HG02759 (cell line): ENCODE results near the gene SLC9A8.
"Not testable (repeated sequence)": the region's sequence is repeated elsewhere in the genome, so short reads cannot be mapped to it uniquely, and the experiment has no call there.

Experiments
- ATAC-seq: cut with Tn5 transposase; IDR thresholded peaks from one replicate; pipeline ENCODE4 v1.9.1; 2021; ENCODE audit warnings: mild to moderate bottlenecking, moderate library complexity; ENCODE audit not compliant: unreplicated experiment

Gene SLC9A8

GRCh38 chr20:49891476-49892110 lies 79.0 kb downstream of the SLC9A8 start:
- ATAC-seq, result no peak

- ATAC-seq, result no peak
These were observed 79.6 kb downstream of the SLC9A8 start for GRCh38 chr20:49892260-49892659.

GRCh38 chr20:49892817-49893216 lies 80.2 kb downstream of the SLC9A8 start:
- no peak for ATAC-seq

GRCh38 chr20:49893242-49894072 lies 80.8 kb downstream of the SLC9A8 start:
- no peak for ATAC-seq

DNA sequence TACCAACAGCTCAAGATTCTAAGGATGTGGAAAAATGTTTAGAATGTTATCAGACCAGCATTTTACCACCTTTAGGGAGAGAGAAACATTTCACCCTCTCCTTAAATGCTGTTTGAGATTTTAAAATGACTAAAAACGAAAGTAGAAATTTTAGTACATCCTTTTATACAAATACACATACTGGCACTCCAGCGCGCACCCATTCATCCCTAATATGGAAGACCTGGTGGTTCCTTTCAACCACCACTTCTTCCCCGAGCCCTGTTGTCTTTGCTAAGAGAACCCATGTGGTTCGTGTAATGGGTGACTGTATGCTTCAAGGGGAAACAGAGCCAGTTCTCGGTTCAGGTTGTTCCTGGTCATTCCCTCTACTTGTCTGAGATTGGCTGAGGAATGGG lies 81.4 kb downstream of the SLC9A8 start:
- no peak for ATAC-seq

DNA sequence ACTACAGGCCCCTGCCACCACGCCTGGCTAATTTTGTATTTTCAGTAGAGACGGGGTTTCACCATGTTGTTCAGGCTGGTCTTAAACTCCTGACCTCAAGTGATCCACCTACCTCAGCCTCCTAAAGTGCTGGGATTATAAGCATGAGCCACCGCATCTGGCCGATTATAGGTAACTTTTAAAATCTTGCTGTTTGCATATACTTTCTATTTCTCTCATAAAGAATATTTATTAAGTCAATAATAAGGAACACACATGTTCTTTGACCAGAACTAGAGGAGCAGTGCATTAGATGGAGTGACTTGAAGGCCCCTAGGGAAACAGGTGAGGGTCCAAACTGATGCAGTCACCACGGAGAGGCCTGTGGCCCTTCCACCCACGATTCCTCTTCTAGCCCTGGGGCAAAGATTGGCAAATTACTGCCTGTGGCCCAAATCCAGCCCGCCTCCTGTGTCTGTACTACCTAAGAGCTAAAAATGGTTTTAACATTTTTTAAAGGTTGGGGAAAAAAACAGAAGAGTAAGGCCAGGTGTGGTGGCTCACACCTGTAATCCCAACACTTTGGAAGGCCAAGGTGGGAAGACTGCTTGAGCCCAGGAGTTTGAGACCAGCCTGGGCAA lies 83.0 kb downstream of the SLC9A8 start:
- not testable (repeated sequence) for ATAC-seq

GRCh38 chr20:49896204-49896603 lies 83.6 kb downstream of the SLC9A8 start:
- no peak for ATAC-seq

GRCh38 chr20:49899541-49900383 lies 87.1 kb downstream of the SLC9A8 start:
- ATAC-seq, result no peak

- no peak for ATAC-seq
These were observed 89.0 kb downstream of the SLC9A8 start for GRCh38 chr20:49901588-49901987.

DNA sequence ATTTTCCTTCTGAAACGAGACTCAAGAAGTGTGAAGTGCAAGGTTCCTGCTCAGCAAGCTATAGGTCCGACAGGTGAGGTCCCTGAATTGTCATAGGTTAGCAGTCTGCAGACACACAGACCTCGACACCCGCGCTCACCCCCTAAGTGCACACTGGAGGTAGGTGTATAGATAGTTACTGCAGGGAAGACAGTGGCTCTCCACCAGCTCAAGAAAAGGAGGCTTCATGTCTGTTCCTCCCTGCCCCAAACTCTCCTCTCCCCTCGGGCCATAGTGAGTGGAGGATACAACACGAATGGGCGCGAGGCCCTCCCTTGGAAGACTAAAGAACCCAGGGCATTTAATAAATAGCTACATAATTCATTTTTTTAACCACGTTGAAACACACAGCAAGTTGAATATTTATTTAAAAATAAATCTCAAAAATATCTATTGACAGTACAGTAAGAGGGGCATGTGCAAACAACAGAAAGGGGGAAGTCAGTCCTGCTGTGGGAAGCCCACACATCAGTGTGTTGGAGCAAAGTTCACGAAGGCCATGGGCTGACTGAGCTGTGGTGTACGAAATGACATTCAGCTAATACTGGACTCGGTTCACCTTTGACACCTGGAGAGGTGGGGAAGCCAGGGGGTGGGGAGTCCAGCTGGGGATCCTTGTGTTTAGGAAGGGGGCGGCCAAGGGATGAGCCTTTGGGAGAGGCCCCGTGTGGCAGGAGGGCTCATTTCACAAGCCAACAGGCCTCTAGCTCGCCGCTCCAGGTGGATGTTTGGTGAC lies 92.0 kb downstream of the SLC9A8 start:
- no peak for ATAC-seq

GRCh38 chr20:49905415-49906091 lies 92.9 kb downstream of the SLC9A8 start:
- ATAC-seq, result no peak

DNA sequence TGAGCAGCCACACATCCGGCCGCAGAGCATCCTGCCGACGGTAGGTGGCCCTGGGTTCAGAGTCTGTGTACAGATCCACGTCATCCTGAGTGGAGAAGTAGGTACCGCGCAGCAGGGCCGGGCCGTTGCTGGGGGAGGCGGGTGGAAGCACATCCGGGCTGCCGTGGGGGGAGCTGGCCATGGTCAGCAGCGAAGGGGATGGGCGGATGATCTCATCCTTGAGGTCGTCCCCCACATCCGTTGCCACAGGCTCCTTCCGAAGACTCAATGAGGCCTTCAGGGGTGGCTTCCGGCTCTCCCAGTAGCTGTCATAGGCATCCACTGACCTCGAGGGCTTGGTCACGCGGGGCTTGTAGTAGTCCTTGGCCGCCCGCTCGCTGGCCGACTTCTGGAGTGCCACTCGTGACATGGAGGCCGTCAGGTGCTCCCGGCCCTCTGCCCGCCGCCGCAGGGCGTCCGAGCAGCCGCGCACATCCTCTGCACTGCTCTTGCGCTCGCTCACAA lies 93.5 kb downstream of the SLC9A8 start:
- ATAC-seq, result no peak

DNA sequence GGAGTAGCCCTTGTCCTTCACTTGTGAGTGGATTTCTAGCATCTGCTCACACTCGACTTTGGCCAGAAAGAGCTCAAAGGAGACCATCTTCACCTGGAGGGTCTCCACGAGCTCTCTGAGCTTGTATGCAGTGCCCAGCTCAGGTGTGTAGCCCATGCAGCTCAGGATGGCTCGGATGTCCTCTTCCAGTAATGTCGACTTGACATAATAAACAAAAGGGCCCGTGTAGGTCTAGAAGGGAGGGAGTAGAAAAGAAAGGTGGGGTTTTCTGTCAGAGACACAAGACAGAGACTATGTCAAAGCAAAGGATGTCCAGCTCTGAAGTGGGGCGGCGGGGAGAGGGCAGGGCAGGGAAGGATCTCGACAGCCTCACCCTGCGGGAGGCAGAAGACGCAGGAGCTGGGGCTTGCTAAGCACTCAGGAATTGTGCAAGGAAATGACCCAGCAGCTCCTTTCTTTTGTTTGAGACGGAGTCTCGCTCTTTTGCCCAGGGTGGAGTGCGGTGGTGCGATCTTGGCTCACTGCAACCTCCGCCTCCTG lies 94.1 kb downstream of the SLC9A8 start:
- no peak for ATAC-seq

DNA sequence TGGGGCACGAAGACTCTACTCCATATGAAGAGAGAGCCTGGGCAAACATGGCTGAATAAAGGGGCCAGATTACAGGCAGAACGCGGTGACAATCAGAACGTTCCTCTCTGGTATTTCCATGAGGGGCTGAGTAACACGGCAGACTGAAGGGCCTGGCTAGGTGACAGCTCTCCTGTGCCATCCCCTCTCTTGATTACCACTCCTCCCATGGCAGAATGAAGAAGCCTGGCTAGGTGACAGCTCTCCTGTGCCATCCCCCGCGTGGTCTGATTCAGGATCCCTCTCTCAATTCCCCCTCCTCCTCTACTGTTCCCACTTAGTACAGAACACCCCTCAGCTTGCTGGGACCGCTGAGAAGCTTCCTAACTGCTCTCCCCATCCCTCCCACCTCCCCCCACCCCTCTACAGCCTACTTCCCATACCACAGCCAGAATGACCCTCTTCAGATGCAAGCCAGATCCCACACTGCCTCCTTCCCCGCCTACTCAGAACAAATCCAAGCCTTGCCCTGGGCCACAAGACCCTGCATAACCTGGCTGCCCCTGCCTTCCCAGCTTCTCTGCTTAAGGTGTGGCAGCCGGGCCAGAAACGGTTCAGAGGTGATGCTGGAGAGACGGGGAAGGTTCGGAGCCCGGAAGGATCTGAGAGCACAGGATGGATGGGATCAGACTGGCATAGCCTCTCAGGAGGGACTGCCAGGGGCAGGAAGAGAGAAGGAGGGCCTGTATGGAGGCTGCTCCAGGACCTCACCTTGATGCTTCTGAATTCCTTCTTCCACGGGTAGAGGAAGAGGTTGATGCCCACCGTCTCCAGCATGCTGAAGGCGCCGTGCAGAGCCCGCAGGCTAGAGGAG lies 95.0 kb downstream of the SLC9A8 start:
- no peak for ATAC-seq

GRCh38 chr20:49908258-49908565 lies 95.6 kb downstream of the SLC9A8 start:
- ATAC-seq, result no peak

DNA sequence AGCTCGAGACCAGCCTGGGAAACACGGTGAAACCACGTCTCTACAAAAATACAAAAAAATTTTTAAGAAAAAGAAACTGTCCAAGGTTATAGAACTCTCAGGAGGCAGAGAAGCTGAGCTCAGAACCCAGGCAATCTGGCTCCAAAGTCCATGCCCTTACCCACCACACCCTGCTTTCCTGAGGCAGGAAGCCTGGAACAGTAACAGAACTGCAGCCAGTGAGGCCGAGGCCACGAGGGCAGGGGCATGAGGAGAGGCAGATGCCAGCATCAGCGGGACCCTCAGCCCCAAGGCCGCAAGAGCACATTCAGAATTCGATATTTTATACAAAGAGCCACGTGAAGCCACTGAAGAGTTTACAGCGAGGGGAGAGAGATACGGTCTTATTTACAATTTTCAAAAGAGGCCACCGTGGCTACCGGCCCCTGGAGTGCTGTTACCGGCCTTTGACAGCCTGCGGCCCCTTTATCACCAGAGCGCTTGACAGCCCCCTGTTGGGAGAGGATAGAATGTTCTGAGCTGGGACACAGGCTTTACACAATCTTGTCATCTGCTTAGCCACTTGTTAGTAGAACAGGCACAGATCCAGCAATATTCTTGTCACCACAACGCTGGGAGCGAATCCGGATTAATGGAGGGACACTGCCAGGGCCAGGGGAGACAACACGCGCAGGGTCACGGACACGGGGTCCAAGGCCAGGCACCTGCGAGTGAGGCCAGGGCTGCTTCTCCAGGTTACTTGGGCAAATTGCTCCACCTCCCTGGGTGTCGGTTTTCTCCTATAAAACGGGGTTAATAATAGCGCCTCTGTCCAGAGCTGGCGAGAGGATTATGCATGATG lies 97.1 kb downstream of the SLC9A8 start:
- ATAC-seq, result no peak

DNA sequence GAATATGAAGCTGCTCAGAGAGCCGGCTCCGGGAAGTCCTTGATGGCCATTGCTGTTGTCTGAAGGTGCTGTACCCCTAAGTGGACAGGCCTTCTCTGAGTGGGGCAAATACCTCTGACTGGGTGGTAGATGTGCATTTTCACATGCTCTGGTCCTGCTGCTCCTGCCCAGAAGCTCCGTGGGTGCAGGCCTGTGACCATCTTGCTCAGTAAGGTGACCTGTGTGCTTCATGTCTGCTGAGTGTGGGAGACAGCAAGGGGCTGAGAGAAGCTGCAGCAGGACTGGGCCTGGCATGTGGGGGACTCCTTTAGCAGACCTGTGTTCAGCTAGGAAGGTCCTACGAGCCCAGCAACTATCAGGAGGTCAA lies 97.7 kb downstream of the SLC9A8 start:
- no peak for ATAC-seq
